ENCODE measurements around the gene YBX3. TPM values are rescaled to one million over a fixed set of nuclear protein-coding genes. Genes with fewer than 3 reads are reported as not detected.

Gene YBX3
- total RNA-seq, 1 experiment from 2014 or later: 567 TPM

GRCh38 chr12:10732549-10732948 is 9.4 kb upstream of the YBX3 start:
- no peak overlapping the region for H3K27ac ChIP-seq
- no peaks in the 10 kb centered on the region for H3F3A ChIP-seq (ENCODE audit: insufficient read depth, low read depth)
- H4K20me1 ChIP-seq (ENCODE audit: insufficient read depth): no peaks in the 10 kb centered on the region
- H2AFZ ChIP-seq: no peak overlapping the region
- H3K4me1 ChIP-seq (replicated peaks; ENCODE audit: insufficient read depth): peaks cover under 1% of the 10 kb centered on the region; the same call in 1 of the 2 replicates
- no peak overlapping the region for H3K4me2 ChIP-seq
- no peaks in the 10 kb centered on the region for H3K9me2 ChIP-seq (ENCODE audit: insufficient read depth)
- no peak overlapping the region for H3K4me3 ChIP-seq
- BruUV-seq (replicated peaks): no TSS peak
- H3K9me3 ChIP-seq (ENCODE audit: insufficient read depth, low read depth): no peaks in the 10 kb centered on the region
- no peaks in the 10 kb centered on the region for H3K27me3 ChIP-seq (ENCODE audit: insufficient read depth, low read depth)
- intact Hi-C loops (cut with micrococcal nuclease; ENCODE audit: unreplicated experiment): no loop called here
- no peak for TF ChIP-seq EZH2 (IDR thresholded peaks at IDR 0.05; ENCODE audit: low read depth)
- no peak for TF ChIP-seq CTCF (conservative IDR thresholded peaks at IDR 0.05)
- no peak for DNase-seq
- no peaks in the 10 kb centered on the region for H3K79me2 ChIP-seq (ENCODE audit: low read depth)
- ChIA-PET POLR2A (ENCODE audit: unreplicated experiment) (no interaction called here), CTCF (no interaction called here)
- no peaks in the 10 kb centered on the region for H3K36me3 ChIP-seq (ENCODE audit: low read depth)

GRCh38 chr12:10732066-10732465 is 8.9 kb upstream of the YBX3 start:
- Histone ChIP-seq H2AFZ (no peak overlapping the region), H3K4me1 (replicated peaks; ENCODE audit: insufficient read depth) (peaks cover 5% of the 10 kb centered on the region), H3K27me3 (ENCODE audit: insufficient read depth, low read depth) (no peaks in the 10 kb centered on the region), H3K79me2 (ENCODE audit: low read depth) (no peaks in the 10 kb centered on the region), H3K9me3 (ENCODE audit: insufficient read depth, low read depth) (no peaks in the 10 kb centered on the region), H3K4me2 (no peak overlapping the region), H3K36me3 (ENCODE audit: low read depth) (no peaks in the 10 kb centered on the region), H3K27ac (no peak overlapping the region), H3K4me3 (no peak overlapping the region), H4K20me1 (ENCODE audit: insufficient read depth) (no peaks in the 10 kb centered on the region), H3K9me2 (ENCODE audit: insufficient read depth) (no peaks in the 10 kb centered on the region), H3F3A (ENCODE audit: insufficient read depth, low read depth) (peaks cover 4% of the 10 kb centered on the region; the same call in 1 of the 2 replicates)
- BruUV-seq (replicated peaks): no TSS peak
- ChIA-PET CTCF (no interaction called here), POLR2A (ENCODE audit: unreplicated experiment) (interaction anchor here (0.7 kb wide), 1 partner anchor 57 kb away, joined by 3 read pairs; no protein-coding TSS in a partner anchor)
- no peak for DNase-seq
- TF ChIP-seq CTCF (conservative IDR thresholded peaks at IDR 0.05) (no peak), EZH2 (IDR thresholded peaks at IDR 0.05; ENCODE audit: low read depth) (no peak)
- intact Hi-C loops (cut with micrococcal nuclease; ENCODE audit: unreplicated experiment): no loop called here

- H3F3A ChIP-seq (ENCODE audit: insufficient read depth, low read depth): peaks cover 9% of the 10 kb centered on the region; the same call in 1 of the 2 replicates
Measured at GRCh38 chr12:10730559-10730958, 7.4 kb upstream of the YBX3 start.

More at GRCh38 chr12:10730559-10730958, 7.4 kb upstream of the YBX3 start:
- no TSS peak for BruUV-seq (replicated peaks)
- no peak for DNase-seq
- H3K4me2 ChIP-seq: no peak overlapping the region
- no peak overlapping the region for H2AFZ ChIP-seq
- H3K79me2 ChIP-seq (ENCODE audit: low read depth): no peaks in the 10 kb centered on the region
- no peak overlapping the region for H3K4me3 ChIP-seq
- no peaks in the 10 kb centered on the region for H4K20me1 ChIP-seq (ENCODE audit: insufficient read depth)
- H3K9me2 ChIP-seq (ENCODE audit: insufficient read depth): no peaks in the 10 kb centered on the region
- ChIA-PET POLR2A (ENCODE audit: unreplicated experiment) (no interaction called here), CTCF (no interaction called here)
- no peak overlapping the region for H3K27ac ChIP-seq
- intact Hi-C loops (cut with micrococcal nuclease; ENCODE audit: unreplicated experiment): no loop called here
- TF ChIP-seq CTCF (conservative IDR thresholded peaks at IDR 0.05) (no peak), EZH2 (IDR thresholded peaks at IDR 0.05; ENCODE audit: low read depth) (no peak)
- no peaks in the 10 kb centered on the region for H3K9me3 ChIP-seq (ENCODE audit: insufficient read depth, low read depth)
- H3K27me3 ChIP-seq (ENCODE audit: insufficient read depth, low read depth): no peaks in the 10 kb centered on the region
- no peaks in the 10 kb centered on the region for H3K36me3 ChIP-seq (ENCODE audit: low read depth)
- H3K4me1 ChIP-seq (replicated peaks; ENCODE audit: insufficient read depth): peaks cover 16% of the 10 kb centered on the region
